NB4 (cell line): ENCODE results near the gene AZU1.

Experiments
- DNase-seq: peaks from one replicate; pipeline ENCODE4 v3.0.0; 2010; ENCODE audit warnings: low read depth
- H3K4me3 ChIP-seq: one replicate; pipeline ENCODE4 v1.5.1; 2011; ENCODE audit warnings: mild to moderate bottlenecking, low read depth, low read length, moderate library complexity
- MYC ChIP-seq: IDR thresholded peaks from 2 replicates; pipeline ENCODE4 v1.6.1; 2011; ENCODE audit warnings: low read depth, low read length
- POLR2A ChIP-seq: IDR thresholded peaks from 2 replicates; pipeline ENCODE4 v1.6.1; 2011; ENCODE audit warnings: mild to moderate bottlenecking; ENCODE audit not compliant: insufficient read length; ENCODE audit errors: extremely low read depth
- TF ChIP-seq, protein P1 (sequence below): IDR thresholded peaks from 2 replicates; pipeline ENCODE4 v1.6.1; 2011; ENCODE audit warnings: low read depth, low read length
- TF ChIP-seq, protein P2 (sequence below): IDR thresholded peaks from one replicate; pipeline ENCODE4 v1.5.1; 2012; ENCODE audit warnings: low read depth, low read length

The AZU1 gene

DNA sequence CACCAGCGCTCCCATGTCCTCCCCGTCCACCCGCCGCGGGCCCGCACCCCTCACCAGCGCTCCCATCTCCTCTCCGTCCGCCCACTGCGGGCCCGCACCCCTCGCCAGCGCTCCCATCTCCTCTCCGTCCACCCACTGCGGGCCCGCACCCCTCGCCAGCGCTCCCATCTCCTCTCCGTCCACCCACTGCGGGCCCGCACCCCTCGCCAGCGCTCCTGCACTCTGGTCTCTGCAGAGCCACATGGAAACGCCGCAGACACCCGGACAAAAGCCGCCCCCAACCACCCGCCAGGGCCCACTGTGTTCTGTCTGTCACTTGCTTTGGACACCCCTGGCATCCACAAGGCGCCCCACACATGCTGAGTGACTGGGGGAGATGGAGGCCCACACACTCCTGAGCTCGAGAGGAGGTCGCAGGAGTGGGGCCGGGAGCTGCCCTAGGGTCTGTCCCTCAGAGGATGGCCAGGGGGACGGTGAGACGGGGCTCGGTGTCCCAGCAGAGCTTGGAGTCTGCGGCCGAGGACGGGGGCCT lies 39.2 kb downstream of the AZU1 start:
- DNase-seq = no peak
- no peak for TF ChIP-seq POLR2A
- TF ChIP-seq, protein P1, sequence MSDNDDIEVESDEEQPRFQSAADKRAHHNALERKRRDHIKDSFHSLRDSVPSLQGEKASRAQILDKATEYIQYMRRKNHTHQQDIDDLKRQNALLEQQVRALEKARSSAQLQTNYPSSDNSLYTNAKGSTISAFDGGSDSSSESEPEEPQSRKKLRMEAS = no peak
- TF ChIP-seq, protein P2, sequence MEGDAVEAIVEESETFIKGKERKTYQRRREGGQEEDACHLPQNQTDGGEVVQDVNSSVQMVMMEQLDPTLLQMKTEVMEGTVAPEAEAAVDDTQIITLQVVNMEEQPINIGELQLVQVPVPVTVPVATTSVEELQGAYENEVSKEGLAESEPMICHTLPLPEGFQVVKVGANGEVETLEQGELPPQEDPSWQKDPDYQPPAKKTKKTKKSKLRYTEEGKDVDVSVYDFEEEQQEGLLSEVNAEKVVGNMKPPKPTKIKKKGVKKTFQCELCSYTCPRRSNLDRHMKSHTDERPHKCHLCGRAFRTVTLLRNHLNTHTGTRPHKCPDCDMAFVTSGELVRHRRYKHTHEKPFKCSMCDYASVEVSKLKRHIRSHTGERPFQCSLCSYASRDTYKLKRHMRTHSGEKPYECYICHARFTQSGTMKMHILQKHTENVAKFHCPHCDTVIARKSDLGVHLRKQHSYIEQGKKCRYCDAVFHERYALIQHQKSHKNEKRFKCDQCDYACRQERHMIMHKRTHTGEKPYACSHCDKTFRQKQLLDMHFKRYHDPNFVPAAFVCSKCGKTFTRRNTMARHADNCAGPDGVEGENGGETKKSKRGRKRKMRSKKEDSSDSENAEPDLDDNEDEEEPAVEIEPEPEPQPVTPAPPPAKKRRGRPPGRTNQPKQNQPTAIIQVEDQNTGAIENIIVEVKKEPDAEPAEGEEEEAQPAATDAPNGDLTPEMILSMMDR = no peak
- no peak for TF ChIP-seq MYC
- no peak overlapping the region for H3K4me3 ChIP-seq

DNA sequence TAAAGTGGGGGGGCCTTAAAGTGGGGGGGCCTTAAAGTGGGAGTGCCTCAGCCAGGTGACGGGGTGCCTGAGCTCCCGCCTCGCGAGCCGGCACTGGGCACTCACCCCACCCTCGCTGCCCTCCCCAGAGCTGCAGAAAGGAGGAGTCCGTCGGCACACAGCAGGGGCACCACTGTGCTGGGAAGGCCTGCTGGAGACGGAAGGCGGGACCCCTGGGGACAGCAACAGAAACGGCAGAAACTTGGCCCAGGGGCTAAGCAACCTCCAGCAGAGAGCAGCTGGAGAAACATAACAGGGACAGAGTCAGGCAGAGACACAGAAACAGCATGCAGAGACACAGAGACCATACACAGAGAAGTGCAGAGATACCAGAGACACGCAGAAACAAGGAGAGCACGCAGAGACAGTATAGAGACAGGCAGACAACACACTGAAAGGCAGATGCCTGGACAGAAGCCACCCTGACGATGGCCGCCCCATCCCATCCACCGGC lies 39.7 kb downstream of the AZU1 start:
- H3K4me3 ChIP-seq = no peak overlapping the region
- no peak for DNase-seq
- TF ChIP-seq, protein P1 = no peak
- TF ChIP-seq POLR2A (no peak), MYC (no peak)
- TF ChIP-seq, protein P2 = no peak

DNA sequence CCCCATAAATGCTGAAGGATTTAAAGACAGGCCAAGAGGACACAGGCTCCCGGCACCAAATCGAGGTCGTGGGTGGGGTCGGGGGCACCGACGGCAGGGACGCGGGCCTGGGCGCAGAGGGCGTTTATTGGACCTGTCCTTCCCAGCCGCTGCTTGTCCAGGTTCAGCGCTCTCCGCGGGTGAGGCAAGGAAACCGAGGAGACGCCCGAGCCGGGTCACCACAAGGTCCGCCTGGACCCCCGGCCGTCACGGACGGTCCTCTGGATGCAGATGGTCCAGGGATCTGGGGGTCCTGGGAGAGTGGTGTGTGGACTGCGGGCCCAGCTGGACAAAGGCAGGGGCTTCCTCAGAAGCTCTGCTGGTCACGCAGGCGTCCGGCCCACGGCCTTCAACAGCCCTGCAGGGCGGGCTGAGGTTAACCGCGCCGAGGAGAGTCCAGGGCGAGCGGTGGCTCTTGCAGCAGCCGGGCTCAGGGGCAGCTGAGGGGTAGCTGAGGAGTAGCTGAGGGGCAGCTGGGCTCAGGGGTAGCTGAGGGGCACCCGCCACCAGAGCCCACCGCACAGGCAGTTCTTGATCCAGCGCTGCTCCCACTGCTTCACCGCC lies 40.3 kb downstream of the AZU1 start:
- TF ChIP-seq MYC = no peak
- no peak for TF ChIP-seq POLR2A
- TF ChIP-seq, protein P1 = no peak
- TF ChIP-seq, protein P2 = no peak

DNA sequence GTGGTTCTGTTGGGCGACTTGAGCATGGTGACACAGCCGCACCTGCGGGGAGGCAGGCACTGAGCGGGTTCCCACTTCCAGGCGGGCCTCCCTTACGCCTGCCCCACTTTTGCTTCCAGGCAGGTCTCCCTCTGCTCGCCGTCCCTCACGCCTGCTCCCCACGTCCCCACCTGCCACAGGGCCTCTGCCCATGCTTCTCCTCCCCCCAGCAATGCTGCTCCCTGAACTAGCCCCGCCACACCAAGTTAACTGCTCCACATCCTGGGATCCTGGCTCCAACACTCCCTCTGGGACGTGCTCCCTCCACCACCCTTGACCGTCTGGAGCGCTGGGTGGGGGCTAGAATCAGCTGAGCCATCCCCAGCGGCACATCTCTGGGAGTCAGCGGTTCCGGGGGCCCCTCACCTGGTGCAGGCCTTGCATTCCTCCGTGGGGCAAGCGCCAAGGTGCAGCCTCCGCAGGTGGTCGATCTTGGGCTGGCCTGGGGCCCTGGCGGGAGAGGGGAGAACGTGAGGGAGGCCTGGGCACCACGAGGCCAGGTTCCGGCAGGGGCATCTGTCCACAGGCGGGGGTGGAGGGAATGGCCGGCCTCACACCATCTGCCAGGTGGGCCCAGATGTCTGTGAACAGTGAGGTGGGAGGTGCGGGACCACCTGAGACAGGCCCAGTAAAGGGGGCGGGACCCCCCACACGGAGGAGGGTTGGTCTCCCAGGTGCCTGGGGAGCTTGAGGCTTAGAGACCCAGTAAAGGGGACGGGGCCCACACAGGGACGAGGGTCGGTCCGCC lies 41.0 kb downstream of the AZU1 start:
- TF ChIP-seq, protein P1 = no peak
- TF ChIP-seq, protein P2 = no peak
- TF ChIP-seq POLR2A = no peak
- H3K4me3 ChIP-seq = no peak overlapping the region
- DNase-seq = no peak

More for the DNA sequence above, 40.3 kb downstream of the AZU1 start:
- H3K4me3 ChIP-seq = no peak overlapping the region
- DNase-seq = no peak

DNA sequence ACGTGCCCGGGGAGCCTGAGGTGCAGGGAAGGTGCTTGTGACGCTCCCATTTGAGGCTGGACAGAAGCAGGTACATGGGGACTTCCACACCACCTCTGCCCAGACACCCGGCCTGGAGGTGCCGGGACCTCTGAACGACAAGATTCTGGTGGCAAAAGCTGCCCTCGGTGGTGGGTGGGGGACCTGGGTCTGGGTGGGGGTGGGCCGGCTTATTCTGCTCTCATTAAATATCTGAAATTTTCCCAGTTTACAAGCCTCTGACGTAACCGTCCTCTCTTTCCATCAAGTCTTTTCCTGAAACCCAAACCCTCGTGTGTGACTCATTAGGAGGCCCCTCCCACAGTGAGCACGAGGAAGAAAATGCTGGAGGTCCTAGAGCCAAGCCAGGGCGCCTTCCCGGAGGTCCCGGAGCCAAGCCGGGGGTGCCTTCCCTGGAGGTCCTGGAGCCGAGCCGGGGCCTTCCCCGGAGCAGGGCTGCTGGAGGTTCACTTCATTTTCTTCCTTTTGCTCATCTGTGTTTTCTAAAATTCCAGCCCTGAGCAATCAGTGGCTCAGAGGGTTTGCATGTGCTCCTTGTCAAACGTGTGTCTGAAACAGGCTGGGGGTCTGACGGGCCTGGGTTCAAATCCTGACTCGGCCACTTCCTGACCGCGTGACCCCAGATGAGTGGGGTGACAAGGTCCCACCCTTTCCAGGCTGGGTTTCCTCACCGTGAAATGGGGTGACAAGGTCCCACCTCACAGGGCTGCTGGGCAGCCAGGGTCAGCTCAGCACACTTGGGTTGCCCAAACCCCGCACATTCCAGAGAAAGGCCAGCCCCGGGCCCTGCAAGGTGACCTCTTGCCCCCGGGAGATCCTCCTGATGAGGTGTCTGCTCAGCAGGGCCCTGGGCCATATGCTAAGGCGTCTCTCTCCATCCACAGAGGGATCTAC lies 41.9 kb downstream of the AZU1 start:
- no peak for TF ChIP-seq POLR2A
- TF ChIP-seq, protein P1 = no peak
- TF ChIP-seq MYC = no peak
- TF ChIP-seq, protein P2 = no peak
- no peak overlapping the region for H3K4me3 ChIP-seq
- peak; percentile 55 for DNase-seq
